Astrocyte (in vitro differentiated cells and primary cell): Measurements from ENCODE around the gene AP3S1.

Experiments
- EZH2 ChIP-seq: IDR thresholded peaks from 2 replicates; pipeline ENCODE4 v1.6.1; 2012; ENCODE audit warnings: mild to moderate bottlenecking, low read length, inconsistent platforms; ENCODE audit not compliant: insufficient read depth
- TF ChIP-seq, protein P1 (sequence below): IDR thresholded peaks from 2 replicates; pipeline ENCODE4 v1.5.1; 2011; ENCODE audit warnings: low read depth, mild to moderate bottlenecking, inconsistent platforms, low read length, moderate library complexity; ENCODE audit not compliant: insufficient read depth

DNA sequence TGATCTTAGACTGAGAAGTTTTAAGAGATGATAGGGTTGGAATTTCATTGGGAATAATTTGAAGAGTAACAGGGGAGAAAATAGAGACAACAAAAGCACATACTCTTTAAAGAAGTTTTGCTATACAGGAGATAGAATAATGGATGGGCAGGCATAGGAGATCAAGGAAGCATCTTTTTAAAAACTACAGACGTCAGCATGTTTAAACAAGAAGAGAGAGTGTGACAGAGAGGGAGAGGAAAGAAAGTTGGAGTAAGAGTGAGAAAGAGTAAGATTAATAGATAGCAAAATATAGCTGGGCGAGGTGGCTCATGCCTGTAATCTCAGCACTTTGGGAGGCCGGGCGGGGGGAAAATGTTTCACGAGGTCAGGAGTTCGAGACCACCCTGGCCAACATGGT lies 115.2 kb downstream of the AP3S1 start:
- TF ChIP-seq, protein P1, sequence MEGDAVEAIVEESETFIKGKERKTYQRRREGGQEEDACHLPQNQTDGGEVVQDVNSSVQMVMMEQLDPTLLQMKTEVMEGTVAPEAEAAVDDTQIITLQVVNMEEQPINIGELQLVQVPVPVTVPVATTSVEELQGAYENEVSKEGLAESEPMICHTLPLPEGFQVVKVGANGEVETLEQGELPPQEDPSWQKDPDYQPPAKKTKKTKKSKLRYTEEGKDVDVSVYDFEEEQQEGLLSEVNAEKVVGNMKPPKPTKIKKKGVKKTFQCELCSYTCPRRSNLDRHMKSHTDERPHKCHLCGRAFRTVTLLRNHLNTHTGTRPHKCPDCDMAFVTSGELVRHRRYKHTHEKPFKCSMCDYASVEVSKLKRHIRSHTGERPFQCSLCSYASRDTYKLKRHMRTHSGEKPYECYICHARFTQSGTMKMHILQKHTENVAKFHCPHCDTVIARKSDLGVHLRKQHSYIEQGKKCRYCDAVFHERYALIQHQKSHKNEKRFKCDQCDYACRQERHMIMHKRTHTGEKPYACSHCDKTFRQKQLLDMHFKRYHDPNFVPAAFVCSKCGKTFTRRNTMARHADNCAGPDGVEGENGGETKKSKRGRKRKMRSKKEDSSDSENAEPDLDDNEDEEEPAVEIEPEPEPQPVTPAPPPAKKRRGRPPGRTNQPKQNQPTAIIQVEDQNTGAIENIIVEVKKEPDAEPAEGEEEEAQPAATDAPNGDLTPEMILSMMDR, result no peak
- no peak for TF ChIP-seq EZH2
